SU-DHL-6 (cell line): ENCODE data around the gene NT5DC4.

ENCODE experiments used
- H2AFZ ChIP-seq: fragments of 200-600 bp; sonication (generic); 2 replicates; pipeline ENCODE4 v1.6.1; 2014; ENCODE audit warnings: low read depth, mild to moderate bottlenecking, moderate library complexity, mixed read lengths, antibody characterized with exemption, low read length; ENCODE audit not compliant: severe bottlenecking
- H3F3A ChIP-seq: fragments of 200-600 bp; shearing (Covaris generic); 2 replicates; pipeline ENCODE4 v1.6.0; 2016; ENCODE audit warnings: antibody characterized with exemption, mild to moderate bottlenecking; ENCODE audit not compliant: insufficient read depth
- H3K27ac ChIP-seq: fragments of 200-600 bp; sonication (generic); 2 replicates; pipeline ENCODE4 v1.5.1; 2016; ENCODE audit warnings: low read depth, mild to moderate bottlenecking, low read length, moderate library complexity, mixed read lengths
- H3K27me3 ChIP-seq: fragments of 200-600 bp; sonication (generic), shearing (Covaris generic); 2 replicates; pipeline ENCODE4 v1.6.0; 2014; ENCODE audit warnings: mild to moderate bottlenecking, low read length
- H3K36me3 ChIP-seq: fragments of 200-600 bp; sonication (generic); 2 replicates; pipeline ENCODE4 v1.6.1; 2014; ENCODE audit warnings: mild to moderate bottlenecking, low read length, mixed read lengths
- H3K4me2 ChIP-seq: fragments of 300-600, 200-600 bp; shearing (Covaris generic), sonication (generic); 2 replicates; pipeline ENCODE4 v1.6.0; 2014; ENCODE audit warnings: low read length, low read depth, mild to moderate bottlenecking; ENCODE audit not compliant: poor library complexity, severe bottlenecking
- H3K4me3 ChIP-seq: fragments of 200-600 bp; sonication (generic); 2 replicates; pipeline ENCODE4 v1.5.1; 2014; ENCODE audit warnings: antibody characterized with exemption, low read length, mild to moderate bottlenecking, mixed read lengths; ENCODE audit not compliant: insufficient read depth, poor library complexity, severe bottlenecking
- H3K79me2 ChIP-seq: fragments of 200-600 bp; sonication (generic); 2 replicates; pipeline ENCODE4 v1.6.1; 2014; ENCODE audit warnings: mild to moderate bottlenecking, low read length, moderate library complexity; ENCODE audit not compliant: insufficient read depth
- H3K9ac ChIP-seq: fragments of 200-600 bp; sonication (generic); 2 replicates; pipeline ENCODE4 v1.7.0; 2014; ENCODE audit warnings: mild to moderate bottlenecking, low read length
- H3K9me2 ChIP-seq: fragments of 200-600 bp; sonication (generic); replicated peaks from 2 replicates; pipeline ENCODE4 v1.6.1; 2014; ENCODE audit warnings: low read length; ENCODE audit not compliant: insufficient read depth
- H3K9me3 ChIP-seq: fragments of 200-600 bp; sonication (generic); 2 replicates; pipeline ENCODE4 v1.6.1; 2014; ENCODE audit warnings: low read length, mixed read lengths; ENCODE audit not compliant: insufficient read depth
- H4K20me1 ChIP-seq: fragments of 200-600 bp; sonication (generic); 2 replicates; pipeline ENCODE4 v1.6.1; 2014; ENCODE audit warnings: low read depth, mild to moderate bottlenecking, antibody characterized with exemption, low read length, moderate library complexity, mixed read lengths
- CTCF ChIP-seq: fragments of 200-600 bp; sonication (generic); IDR thresholded peaks from one replicate; pipeline ENCODE4 v1.5.1; 2017; ENCODE audit warnings: antibody characterized with exemption, mild to moderate bottlenecking, low read length, moderate library complexity; ENCODE audit not compliant: insufficient read depth, poor library complexity, severe bottlenecking
- EZH2phosphoT487 ChIP-seq: fragments of 200-600 bp; sonication (generic), shearing (Covaris generic); conservative IDR thresholded peaks from 2 replicates; pipeline ENCODE4 v1.6.1; 2018; ENCODE audit warnings: mild to moderate bottlenecking, antibody characterized with exemption, low read length, moderate library complexity, mixed read lengths

The NT5DC4 gene

GRCh38 chr2:112787729-112788393 lies 67.0 kb downstream of the NT5DC4 start:
- Histone ChIP-seq H2AFZ (no peak overlapping the region), H3K9me3 (no peaks in the 10 kb centered on the region), H3K9me2 (no peaks in the 10 kb centered on the region), H4K20me1 (no peaks in the 10 kb centered on the region), H3K4me2 (no peak overlapping the region), H3K36me3 (no peaks in the 10 kb centered on the region), H3K4me3 (no peak overlapping the region), H3K27ac (no peak overlapping the region), H3K9ac (no peak overlapping the region), H3K79me2 (no peaks in the 10 kb centered on the region), H3K27me3 (no peaks in the 10 kb centered on the region), H3F3A (no peaks in the 10 kb centered on the region)
- no peak for TF ChIP-seq CTCF
- TF ChIP-seq EZH2phosphoT487: no peak

- Histone ChIP-seq H3K27me3 (no peaks in the 10 kb centered on the region), H3K9me3 (no peaks in the 10 kb centered on the region), H2AFZ (no peak overlapping the region), H3K9ac (no peak overlapping the region), H3F3A (no peaks in the 10 kb centered on the region), H3K9me2 (no peaks in the 10 kb centered on the region), H3K4me2 (no peak overlapping the region), H4K20me1 (no peaks in the 10 kb centered on the region), H3K79me2 (no peaks in the 10 kb centered on the region), H3K27ac (no peak overlapping the region), H3K4me3 (no peak overlapping the region), H3K36me3 (no peaks in the 10 kb centered on the region)
- TF ChIP-seq CTCF: no peak
- TF ChIP-seq EZH2phosphoT487: no peak
Observed at GRCh38 chr2:112788653-112789052, 67.8 kb downstream of the NT5DC4 start.
